GM23248 (cell line): ENCODE measurements around the gene IP6K3.

ENCODE experiments used
- EZH2 ChIP-seq: fragments of 200-600 bp; sonication (generic); IDR thresholded peaks from 2 replicates; pipeline ENCODE4 v1.6.1; 2018; ENCODE audit warnings: antibody characterized with exemption, mild to moderate bottlenecking; ENCODE audit not compliant: insufficient read depth, poor library complexity, severe bottlenecking
- EZH2phosphoT487 ChIP-seq: fragments of 200-600 bp; sonication (generic); IDR thresholded peaks from 2 replicates; pipeline ENCODE4 v1.6.1; 2018; ENCODE audit warnings: antibody characterized with exemption, moderate library complexity, mild to moderate bottlenecking, low read depth; ENCODE audit not compliant: insufficient read depth

DNA sequence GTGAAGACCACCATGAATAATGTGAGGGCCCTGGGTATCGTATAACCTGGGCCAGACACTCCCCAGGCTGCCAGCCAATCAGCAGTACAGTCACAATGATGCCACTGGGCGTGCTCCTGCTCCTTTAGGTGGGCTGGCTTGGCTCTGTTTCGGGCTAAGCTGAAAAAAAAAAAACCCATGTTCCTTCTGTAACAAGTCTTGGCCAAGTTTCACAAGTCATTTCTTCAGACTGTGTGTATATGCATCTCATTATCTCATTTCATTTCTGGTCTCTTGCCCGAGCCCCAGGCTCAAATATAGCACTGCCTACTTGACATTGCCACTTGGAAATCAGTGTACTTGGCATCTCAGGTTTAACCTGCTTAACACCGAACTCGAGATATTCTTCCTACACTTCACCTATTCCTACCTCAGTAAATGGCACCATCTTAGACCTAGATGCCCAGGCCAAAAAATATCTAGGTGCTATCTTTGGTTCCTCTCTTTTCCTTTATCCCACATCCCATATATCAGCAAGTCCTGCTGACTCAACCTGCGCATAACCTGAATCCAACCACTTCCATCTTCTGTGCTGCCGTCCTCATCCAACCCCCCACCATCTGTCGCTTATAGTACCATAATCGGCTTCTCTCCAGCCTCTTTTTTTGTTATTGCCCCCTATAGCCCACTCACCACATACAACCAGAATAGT, 37.0 kb downstream of the IP6K3 start:
- TF ChIP-seq EZH2, result no peak
- TF ChIP-seq EZH2phosphoT487, result no peak
